Measurements from ENCODE around the gene ARHGAP12. TPM values are rescaled to one million over a fixed set of nuclear protein-coding genes. Genes with fewer than 3 reads are reported as not detected.
"Not testable (repeated sequence)": the region's sequence is repeated elsewhere in the genome, so short reads cannot be mapped to it uniquely, and the experiment has no call there.

ARHGAP12 gene
- total RNA-seq, 1 donor from 2014 or later, result 11.4 TPM

GRCh38 chr10:31972519-31973041 is 43.9 kb upstream of the ARHGAP12 start:
- Histone ChIP-seq H3K4me1 (no peaks in the 10 kb centered on the region), H3K9me3 (no peaks in the 10 kb centered on the region), H3K4me3 (no peak overlapping the region), H3K27ac (no peak overlapping the region), H3K36me3 (no peaks in the 10 kb centered on the region), H3K27me3 (no peaks in the 10 kb centered on the region)
- no peak for TF ChIP-seq CTCF (IDR thresholded peaks at IDR 0.05)
- intact Hi-C loops (cut with DNase I), result no loop called here
- no peak for DNase-seq (ENCODE audit: low spot score in 2 of 2)

GRCh38 chr10:31969847-31970246 is 41.2 kb upstream of the ARHGAP12 start:
- H3K27ac ChIP-seq; DNase-seq (ENCODE audit: low spot score in 2 of 2); intact Hi-C loops (cut with DNase I); H3K27me3 ChIP-seq; H3K4me1 ChIP-seq; H3K36me3 ChIP-seq; H3K4me3 ChIP-seq; H3K9me3 ChIP-seq: not testable (repeated sequence)

- H3K4me1 ChIP-seq, result no peaks in the 10 kb centered on the region
- no peak for DNase-seq (ENCODE audit: low spot score in 2 of 2)
- intact Hi-C loops (cut with DNase I), result no loop called here
Observed at GRCh38 chr10:31963589-31963980, 35.0 kb upstream of the ARHGAP12 start.

GRCh38 chr10:31962826-31963588 is 34.4 kb upstream of the ARHGAP12 start:
- no peak for TF ChIP-seq CTCF (IDR thresholded peaks at IDR 0.05)
- H3K4me1 ChIP-seq, result no peaks in the 10 kb centered on the region

More at GRCh38 chr10:31963589-31963980, 35.0 kb upstream of the ARHGAP12 start:
- TF ChIP-seq CTCF (IDR thresholded peaks at IDR 0.05), result no peak
- H3K9me3 ChIP-seq, result no peaks in the 10 kb centered on the region
- no peaks in the 10 kb centered on the region for H3K36me3 ChIP-seq
- H3K27me3 ChIP-seq, result no peaks in the 10 kb centered on the region
- no peak overlapping the region for H3K27ac ChIP-seq
- H3K4me3 ChIP-seq, result no peak overlapping the region

GRCh38 chr10:31961277-31962074 is 32.8 kb upstream of the ARHGAP12 start:
- Histone ChIP-seq H3K27ac (no peak overlapping the region), H3K36me3 (no peaks in the 10 kb centered on the region), H3K9me3 (no peaks in the 10 kb centered on the region), H3K27me3 (no peaks in the 10 kb centered on the region), H3K4me1 (no peaks in the 10 kb centered on the region), H3K4me3 (no peak overlapping the region)
- intact Hi-C loops (cut with DNase I), result no loop called here
- no peak for DNase-seq (ENCODE audit: low spot score in 2 of 2)
- no peak for TF ChIP-seq CTCF (IDR thresholded peaks at IDR 0.05)

More at GRCh38 chr10:31962826-31963588, 34.4 kb upstream of the ARHGAP12 start:
- no peaks in the 10 kb centered on the region for H3K9me3 ChIP-seq
- intact Hi-C loops (cut with DNase I), result no loop called here
- no peaks in the 10 kb centered on the region for H3K36me3 ChIP-seq
- no peak overlapping the region for H3K4me3 ChIP-seq
- no peak for DNase-seq (ENCODE audit: low spot score in 2 of 2)
- no peaks in the 10 kb centered on the region for H3K27me3 ChIP-seq
- no peak overlapping the region for H3K27ac ChIP-seq

Data from ascending aorta (tissue), 2 donors.